Retina (tissue), 1 donor: ENCODE data around the gene FOS.
A peak's percentile ranks its signal among the peaks of the same experiment; 100 is the strongest.

Source experiments
- DNase-seq: peaks from one replicate; pipeline ENCODE4 v3.0.0-alpha.2; 2016

Gene FOS

GRCh38 chr14:75252254-75252837, 26.3 kb upstream of the FOS start:
- no peak for DNase-seq

- no peak for DNase-seq
These were observed 24.2 kb upstream of the FOS start for GRCh38 chr14:75254381-75254822.

- DNase-seq = no peak
These were observed 23.6 kb upstream of the FOS start for GRCh38 chr14:75254901-75255584.

- DNase-seq = no peak
These were observed 20.4 kb upstream of the FOS start for GRCh38 chr14:75258079-75258802.

- DNase-seq = peak; percentile 99
These were observed 19.7 kb upstream of the FOS start for GRCh38 chr14:75258803-75259509.

- DNase-seq = no peak
These were observed 19.1 kb upstream of the FOS start for GRCh38 chr14:75259510-75259855.

GRCh38 chr14:75260025-75260763, 18.4 kb upstream of the FOS start:
- DNase-seq = no peak

- no peak for DNase-seq
These were observed 16.8 kb upstream of the FOS start for GRCh38 chr14:75261820-75262219.

GRCh38 chr14:75262641-75263040, 16.0 kb upstream of the FOS start:
- DNase-seq = no peak

GRCh38 chr14:75264036-75264435, 14.6 kb upstream of the FOS start:
- no peak for DNase-seq

- no peak for DNase-seq
These were observed 11.4 kb upstream of the FOS start for GRCh38 chr14:75267141-75267721.

- DNase-seq = no peak
These were observed 9.7 kb upstream of the FOS start for GRCh38 chr14:75268633-75269550.

GRCh38 chr14:75271514-75271913, 7.1 kb upstream of the FOS start:
- DNase-seq = no peak

GRCh38 chr14:75273272-75274049, 5.2 kb upstream of the FOS start:
- DNase-seq = no peak

- DNase-seq = no peak
These were observed 4.4 kb upstream of the FOS start for GRCh38 chr14:75274050-75274898.

GRCh38 chr14:75274899-75275569, 3.6 kb upstream of the FOS start:
- DNase-seq = no peak

- no peak for DNase-seq
These were observed 3.0 kb upstream of the FOS start for GRCh38 chr14:75275598-75275997.

- peak; percentile 93 for DNase-seq
These were observed 1.4 kb upstream of the FOS start for GRCh38 chr14:75277008-75277814.
